SK-N-MC (cell line): Measurements from ENCODE around the gene NRP2.

Source experiments
- EZH2 ChIP-seq: fragments of 200-600 bp; sonication (generic); IDR thresholded peaks from one replicate; pipeline ENCODE4 v1.6.1; 2017; ENCODE audit warnings: antibody characterized with exemption
- POLR2AphosphoS5 ChIP-seq: IDR thresholded peaks from 2 replicates; pipeline ENCODE4 v1.6.1; 2012; ENCODE audit warnings: mild to moderate bottlenecking, low read depth, low read length, borderline replicate concordance

- no peak for TF ChIP-seq POLR2AphosphoS5
- no peak for TF ChIP-seq EZH2
These were observed 5.3 kb downstream of the NRP2 start for GRCh38 chr2:205687641-205687956.
